Cardiac septum (tissue), 1 donor: ENCODE results near the gene LYRM7. TPM values are rescaled to one million over a fixed set of nuclear protein-coding genes. Genes with fewer than 3 reads are reported as not detected.
"Not testable (repeated sequence)": the region's sequence is repeated elsewhere in the genome, so short reads cannot be mapped to it uniquely, and the experiment has no call there.

Experiments
- DNase-seq: peaks from one replicate; pipeline ENCODE4 v3.0.0-alpha.2; 2020; ENCODE audit warnings: low spot score
- intact Hi-C: fragments of 100-400 bp; cut with DNase I; formaldehyde crosslinking; loops from one replicate; pipeline ENCODE4 v1.14.0; 2022
- total RNA-seq: library from RNA; stranded (reverse); fragmentation: NEBNext Ultra II Directional; extraction: Animal tissue kit (Norgen Biotek cat#: 25700); gene quantifications from one replicate; pipeline ENCODE4 v1.2.1, GENCODE V29; 2021
- donor health status: DM: no; HTN: no; CAD: no.

The LYRM7 gene
- total RNA-seq, 1 donor from 2014 or later: 14.5 TPM

- no peak for DNase-seq
- intact Hi-C loops: loop anchor here (10.0 kb wide), 2 partner anchors 215 to 1265 kb away; partner anchors contain the start of gene CHSY3
Observed at GRCh38 chr5:131169810-131170539, 769 bp upstream of the LYRM7 start.

GRCh38 chr5:131171276-131171810 lies 599 bp downstream of the LYRM7 start:
- intact Hi-C loops: no loop called here
- DNase-seq: no peak

DNA sequence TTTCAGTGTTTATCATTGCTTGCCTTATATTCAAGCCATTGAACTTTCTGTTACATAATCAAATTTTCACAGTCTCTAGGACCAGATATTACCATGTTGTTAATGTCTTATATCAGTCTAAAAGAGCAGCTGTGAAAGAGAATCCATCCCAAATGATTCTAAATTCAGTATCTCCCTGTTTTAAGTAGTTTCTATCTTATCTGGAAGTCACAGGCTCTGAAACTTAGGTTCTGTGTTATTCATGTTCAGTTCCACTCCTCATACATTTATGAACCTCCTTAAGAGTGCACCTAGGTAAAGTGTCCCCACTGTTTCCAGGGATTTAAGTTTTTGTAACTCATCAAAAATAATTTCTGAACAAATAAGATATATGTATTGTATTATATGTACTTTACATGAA lies 9.7 kb downstream of the LYRM7 start:
- DNase-seq: no peak
- intact Hi-C loops: no loop called here

DNA sequence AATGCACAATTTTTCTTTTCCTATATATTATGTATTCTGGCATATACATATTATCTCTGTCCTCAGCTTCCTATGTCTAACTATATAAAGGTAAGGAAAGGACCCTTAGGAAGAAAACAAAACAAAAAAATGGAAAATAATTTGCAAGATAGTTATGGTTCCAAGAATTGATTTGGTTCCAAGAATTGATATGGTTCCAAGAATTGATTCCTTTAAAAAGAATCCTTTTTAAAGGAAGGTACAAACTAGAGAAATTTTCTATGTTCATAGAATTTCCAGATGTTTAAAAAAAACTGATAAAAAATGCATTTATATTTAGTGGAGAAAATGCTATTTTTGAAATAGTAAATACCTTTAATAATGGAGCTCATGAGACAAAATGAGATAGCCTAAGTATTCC lies 12.1 kb downstream of the LYRM7 start:
- intact Hi-C loops: no loop called here
- DNase-seq: no peak

- intact Hi-C loops: no loop called here
- DNase-seq: no peak
Observed at GRCh38 chr5:131185523-131186104, 14.9 kb downstream of the LYRM7 start.

DNA sequence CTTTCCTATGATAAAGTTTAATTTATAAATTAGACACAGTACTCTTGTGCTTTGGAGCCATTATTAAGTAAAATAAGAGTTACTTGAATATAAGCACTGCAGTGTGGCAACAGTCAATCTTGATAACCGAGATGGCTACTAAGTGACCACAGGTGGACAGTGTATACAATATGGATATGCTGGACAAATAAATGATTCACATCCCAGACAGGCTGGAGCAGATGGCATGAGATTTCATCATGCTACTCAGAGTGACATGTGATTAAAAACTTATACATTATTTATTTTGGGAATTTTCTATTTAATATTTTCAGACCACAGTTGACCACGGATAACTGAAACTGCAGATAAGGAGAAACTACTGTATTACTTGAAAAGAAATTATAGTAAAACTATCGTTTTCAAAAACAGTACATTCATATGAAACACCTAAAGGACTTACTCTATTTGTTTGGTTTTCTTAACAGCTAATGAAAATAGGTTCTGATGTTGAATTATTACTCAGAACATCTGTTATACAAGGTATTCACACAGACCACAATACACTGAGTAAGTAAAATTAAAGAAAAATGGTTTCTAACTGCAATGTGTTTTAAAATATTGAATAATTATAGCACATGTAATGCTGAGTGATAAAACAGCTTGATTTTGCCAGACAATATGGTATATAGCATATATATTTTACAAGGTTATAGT lies 16.0 kb downstream of the LYRM7 start:
- intact Hi-C loops: no loop called here
- no peak for DNase-seq

DNA sequence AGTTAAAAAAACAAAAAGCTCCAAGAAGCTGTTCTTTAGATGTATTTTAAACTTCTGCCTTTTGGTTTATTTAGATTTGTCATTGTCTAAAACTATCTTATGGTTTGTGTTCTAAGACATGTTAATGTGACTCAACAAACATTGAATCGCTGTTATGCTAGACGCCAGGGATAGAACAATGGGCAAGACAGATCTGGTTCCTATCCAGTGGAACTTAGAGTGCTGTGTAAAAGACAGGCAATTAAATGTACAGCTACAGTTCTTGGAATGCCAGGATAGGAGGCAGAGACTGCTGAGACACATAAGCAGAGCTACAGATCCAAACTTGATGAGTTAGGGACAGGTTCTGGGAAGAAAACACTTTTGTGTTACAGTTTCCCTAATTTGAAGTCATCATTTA lies 22.4 kb downstream of the LYRM7 start:
- intact Hi-C loops: no loop called here
- DNase-seq: no peak

DNA sequence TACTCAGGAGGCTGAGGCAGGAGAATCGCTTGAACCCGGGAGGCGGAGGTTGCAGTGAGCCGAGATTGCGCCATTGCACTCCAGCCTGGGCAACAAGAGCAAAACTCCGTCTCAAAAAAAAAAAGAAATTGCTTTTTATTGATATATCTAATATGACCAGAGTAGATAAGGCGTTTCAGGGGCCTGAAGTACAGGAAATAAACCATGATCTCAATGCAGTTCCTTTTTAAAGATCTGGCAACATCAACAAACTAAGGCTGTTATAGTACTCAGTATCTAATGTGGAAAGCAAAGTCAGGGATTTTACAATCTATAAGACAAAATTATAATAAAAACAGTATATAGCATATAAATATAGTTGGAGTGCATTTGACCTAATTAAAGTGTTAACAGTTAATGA lies 23.2 kb downstream of the LYRM7 start:
- DNase-seq, intact Hi-C loops: not testable (repeated sequence)

GRCh38 chr5:131194725-131195124 lies 24.0 kb downstream of the LYRM7 start:
- intact Hi-C loops: no loop called here
- no peak for DNase-seq

DNA sequence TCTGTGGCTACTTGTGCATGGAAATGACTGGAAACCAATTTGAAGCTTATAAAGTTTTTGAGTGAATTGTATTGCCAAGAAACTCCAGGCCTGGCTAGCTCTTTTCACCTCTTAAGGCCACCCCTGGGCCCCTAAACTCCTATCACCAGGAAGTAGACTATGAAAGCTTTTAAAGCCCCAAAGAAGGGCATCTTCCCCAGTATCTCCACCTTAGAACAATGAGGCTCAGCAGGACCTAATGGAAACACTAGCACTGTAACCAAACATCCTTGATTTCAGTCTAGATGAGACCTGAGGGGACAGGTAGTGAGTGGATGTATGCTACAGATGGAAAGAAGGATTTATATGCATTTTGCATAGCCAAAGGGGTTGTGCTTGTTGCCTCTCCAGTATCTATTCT lies 25.0 kb downstream of the LYRM7 start:
- intact Hi-C loops: no loop called here
- DNase-seq: no peak

- intact Hi-C loops: no loop called here
- no peak for DNase-seq
Observed at GRCh38 chr5:131196331-131196730, 25.6 kb downstream of the LYRM7 start.

DNA sequence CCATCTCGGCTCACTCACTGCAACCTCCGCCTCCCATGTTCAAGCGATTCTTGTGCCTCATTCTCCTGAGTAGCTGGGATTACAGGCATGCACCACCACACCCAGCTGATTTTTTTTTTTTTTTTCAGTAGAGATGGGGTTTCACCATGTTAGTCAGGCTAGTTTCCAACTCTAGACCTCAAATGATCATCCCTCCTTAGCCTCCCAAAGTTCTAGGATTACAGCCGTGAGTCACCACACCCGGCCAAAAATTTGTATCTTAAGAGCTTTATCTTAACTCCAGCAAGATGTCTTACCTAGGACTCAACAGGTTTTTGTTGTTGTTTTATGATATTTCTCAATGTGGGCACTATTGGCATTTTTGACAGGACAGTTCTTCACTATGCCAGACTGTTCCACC lies 27.9 kb downstream of the LYRM7 start:
- intact Hi-C loops: no loop called here
- no peak for DNase-seq

- no peak for DNase-seq
- intact Hi-C loops: no loop called here
Observed at GRCh38 chr5:131200560-131200959, 29.8 kb downstream of the LYRM7 start.

GRCh38 chr5:131204964-131205363 lies 34.2 kb downstream of the LYRM7 start:
- intact Hi-C loops: no loop called here
- no peak for DNase-seq

GRCh38 chr5:131206061-131206460 lies 35.3 kb downstream of the LYRM7 start:
- intact Hi-C loops: no loop called here

GRCh38 chr5:131206772-131207171 lies 36.0 kb downstream of the LYRM7 start:
- intact Hi-C loops: no loop called here
- DNase-seq: no peak

More at GRCh38 chr5:131206061-131206460, 35.3 kb downstream of the LYRM7 start:
- no peak for DNase-seq

DNA sequence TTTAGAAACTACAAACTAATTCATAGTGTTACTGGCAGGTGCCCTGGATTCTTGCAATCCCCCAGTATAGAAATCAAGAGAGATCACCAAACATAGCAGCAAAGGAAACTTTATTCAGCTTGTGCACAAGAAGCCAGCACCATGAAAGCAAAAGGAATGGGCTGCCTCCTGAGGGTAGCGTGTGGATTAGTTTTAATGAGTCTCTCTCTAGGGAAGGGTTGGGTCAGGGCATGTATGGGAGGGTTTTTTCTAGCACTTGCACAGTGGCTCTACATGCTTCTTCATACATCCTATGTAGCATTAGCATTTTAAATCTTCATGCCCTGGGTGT lies 38.4 kb downstream of the LYRM7 start:
- no peak for DNase-seq
- intact Hi-C loops: no loop called here

- intact Hi-C loops: no loop called here
Observed at GRCh38 chr5:131209506-131210150, 38.9 kb downstream of the LYRM7 start.

GRCh38 chr5:131210151-131210510 lies 39.4 kb downstream of the LYRM7 start:
- intact Hi-C loops: no loop called here
- DNase-seq: no peak

More at GRCh38 chr5:131209506-131210150, 38.9 kb downstream of the LYRM7 start:
- no peak for DNase-seq

GRCh38 chr5:131211669-131212068 lies 40.9 kb downstream of the LYRM7 start:
- DNase-seq: no peak
- intact Hi-C loops: no loop called here
